NCI-H2171 treated with DMSO at 0.1 percent for 48 hours (cell line): ENCODE results near the gene SAA1.
"Not testable (repeated sequence)": the region's sequence is repeated elsewhere in the genome, so short reads cannot be mapped to it uniquely, and the experiment has no call there.

ENCODE experiments used
- DNase-seq: peaks from one replicate; lab custom pipeline; 2025; lab: John Stamatoyannopoulos, UW

SAA1 gene

GRCh38 chr11:18265949-18266348, at the start of gene SAA1:
SAA1 (plus strand) TSS chr11:18266264; CDS start chr11:18266888, 624 bp downstream.
- no peak for DNase-seq

- no peak for DNase-seq
Measured at GRCh38 chr11:18221274-18221876, 44.7 kb upstream of the SAA1 start.

- no peak for DNase-seq
Measured at GRCh38 chr11:18222814-18223421, 43.1 kb upstream of the SAA1 start.

- no peak for DNase-seq
Measured at GRCh38 chr11:18223591-18224387, 42.3 kb upstream of the SAA1 start.

- no peak for DNase-seq
Measured at GRCh38 chr11:18225913-18226312, 40.2 kb upstream of the SAA1 start.

- DNase-seq, result no peak
Measured at GRCh38 chr11:18229501-18229900, 36.6 kb upstream of the SAA1 start.

GRCh38 chr11:18230859-18231258, 35.2 kb upstream of the SAA1 start:
- DNase-seq, result no peak

- no peak for DNase-seq
Measured at GRCh38 chr11:18233912-18234311, 32.2 kb upstream of the SAA1 start.

- DNase-seq, result peak; percentile 1
Measured at GRCh38 chr11:18235394-18236334, 30.4 kb upstream of the SAA1 start.

GRCh38 chr11:18236664-18237356, 29.3 kb upstream of the SAA1 start, which contains the start of gene SAA4:
SAA4 (minus strand) TSS chr11:18236802; CDS start chr11:18235926, 876 bp downstream.
- DNase-seq, result no peak

- no peak for DNase-seq
Measured at GRCh38 chr11:18239655-18240054, 26.4 kb upstream of the SAA1 start.

GRCh38 chr11:18243783-18244362, 22.2 kb upstream of the SAA1 start:
- DNase-seq, result peak; percentile 30

- DNase-seq, result no peak
Measured at GRCh38 chr11:18245396-18245795, 20.7 kb upstream of the SAA1 start.

GRCh38 chr11:18246379-18247190, 19.5 kb upstream of the SAA1 start:
- not testable (repeated sequence) for DNase-seq

GRCh38 chr11:18247191-18247581, 18.9 kb upstream of the SAA1 start:
- DNase-seq, result not testable (repeated sequence)

- DNase-seq, result no peak
Measured at GRCh38 chr11:18248561-18248960, 17.5 kb upstream of the SAA1 start, which contains the start of gene SAA2. SAA2 (minus strand) TSS chr11:18248668; CDS start chr11:18248011, 657 bp downstream.

- DNase-seq, result no peak
Measured at GRCh38 chr11:18253233-18253632, 12.8 kb upstream of the SAA1 start.

- DNase-seq, result no peak
Measured at GRCh38 chr11:18253778-18254338, 12.2 kb upstream of the SAA1 start.

- no peak for DNase-seq
Measured at GRCh38 chr11:18254781-18255361, 11.2 kb upstream of the SAA1 start.
